GM12891 (cell line): ENCODE results near the gene NIPSNAP2.

Experiments
- POLR2A ChIP-seq: IDR thresholded peaks from 2 replicates; pipeline ENCODE4 v1.6.1; 2011; ENCODE audit warnings: low read depth, low read length, control low read depth
- SPI1 ChIP-seq: IDR thresholded peaks from 2 replicates; pipeline ENCODE4 v1.6.1; 2011; ENCODE audit warnings: low read depth, low read length, control low read depth
- TAF1 ChIP-seq: IDR thresholded peaks from 2 replicates; pipeline ENCODE4 v1.6.1; 2011; ENCODE audit warnings: low read depth, low read length, control low read depth

- TF ChIP-seq POLR2A, result no peak
- TF ChIP-seq TAF1, result no peak
- TF ChIP-seq SPI1, result no peak
Observed at GRCh38 chr7:55957190-55957589, 7.2 kb upstream of the NIPSNAP2 start.
